ENCODE results near the gene FAM124B.

DNA sequence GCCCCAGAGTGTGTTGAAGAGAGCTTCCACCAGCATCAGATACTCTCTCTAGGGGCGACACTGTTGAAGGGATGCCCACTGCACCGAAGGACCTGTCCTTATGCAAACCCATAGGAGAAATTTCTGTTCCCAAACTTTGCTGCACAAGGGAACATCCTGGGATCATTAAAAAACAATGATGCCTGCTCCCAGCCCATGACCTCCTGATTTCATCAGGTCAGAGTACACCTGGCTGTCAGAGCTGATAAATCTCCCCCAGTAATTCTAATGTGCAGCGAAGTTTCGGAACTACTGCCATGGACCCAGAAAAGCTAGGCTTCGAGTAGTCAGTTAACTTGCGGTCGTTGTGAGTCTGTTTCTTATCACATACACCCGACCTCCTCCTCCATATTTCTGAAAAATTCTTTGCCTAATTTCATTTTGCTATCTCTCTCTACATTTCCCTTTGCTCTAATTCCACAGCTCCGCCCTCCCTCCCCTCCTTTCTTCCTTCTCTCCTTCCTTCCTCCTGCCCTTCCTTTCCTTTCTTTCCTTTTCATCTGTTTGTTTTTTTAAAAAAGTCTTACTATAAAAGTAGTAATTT lies 18.8 kb downstream of the FAM124B start:
- TF ChIP-seq, protein P1, sequence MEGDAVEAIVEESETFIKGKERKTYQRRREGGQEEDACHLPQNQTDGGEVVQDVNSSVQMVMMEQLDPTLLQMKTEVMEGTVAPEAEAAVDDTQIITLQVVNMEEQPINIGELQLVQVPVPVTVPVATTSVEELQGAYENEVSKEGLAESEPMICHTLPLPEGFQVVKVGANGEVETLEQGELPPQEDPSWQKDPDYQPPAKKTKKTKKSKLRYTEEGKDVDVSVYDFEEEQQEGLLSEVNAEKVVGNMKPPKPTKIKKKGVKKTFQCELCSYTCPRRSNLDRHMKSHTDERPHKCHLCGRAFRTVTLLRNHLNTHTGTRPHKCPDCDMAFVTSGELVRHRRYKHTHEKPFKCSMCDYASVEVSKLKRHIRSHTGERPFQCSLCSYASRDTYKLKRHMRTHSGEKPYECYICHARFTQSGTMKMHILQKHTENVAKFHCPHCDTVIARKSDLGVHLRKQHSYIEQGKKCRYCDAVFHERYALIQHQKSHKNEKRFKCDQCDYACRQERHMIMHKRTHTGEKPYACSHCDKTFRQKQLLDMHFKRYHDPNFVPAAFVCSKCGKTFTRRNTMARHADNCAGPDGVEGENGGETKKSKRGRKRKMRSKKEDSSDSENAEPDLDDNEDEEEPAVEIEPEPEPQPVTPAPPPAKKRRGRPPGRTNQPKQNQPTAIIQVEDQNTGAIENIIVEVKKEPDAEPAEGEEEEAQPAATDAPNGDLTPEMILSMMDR (conservative IDR thresholded peaks at IDR 0.05; ENCODE audit: low read length), result no peak
- no peak for TF ChIP-seq EZH2phosphoT487 (IDR thresholded peaks at IDR 0.05; ENCODE audit: borderline replicate concordance, low read depth, low read length)

Data from OCI-LY7 (cell line).